Heart right ventricle (tissue), 16 donors: ENCODE data around the gene FBLN2. TPM values are rescaled to one million over a fixed set of nuclear protein-coding genes. Genes with fewer than 3 reads are reported as not detected.

Source experiments
- ATAC-seq, 8 donors: fragments of 200-7000 bp; cut with Tn5 transposase; one replicate each; pipeline ENCODE4 v1.9.1; 2020; ENCODE audit warnings: mild to moderate bottlenecking in 8 of 8, moderate library complexity in 8 of 8, moderate number of reproducible peaks in 1 of 8
- DNase-seq, 2 donors: peaks; one replicate each; pipeline ENCODE4 v3.0.0-alpha.2; 2020
- H3K27ac ChIP-seq, 10 donors: fragments of 200-600 bp; sonication (generic) in 2 of 10; one replicate each; pipeline versions ENCODE4 v1.5.0 to v1.8.0; 2020 to 2022; ENCODE audit warnings: mild to moderate bottlenecking in 3 of 10
- H3K27me3 ChIP-seq, 7 donors: fragments of 200-600 bp; one replicate each; pipeline ENCODE4 v1.8.0; 2021 to 2022; ENCODE audit warnings: mild to moderate bottlenecking in 2 of 7
- H3K36me3 ChIP-seq, 9 donors: fragments of 200-600 bp; sonication (generic) in 1 of 9; one replicate each; pipeline versions ENCODE4 v1.5.0 to v1.8.0; 2020 to 2022; ENCODE audit warnings: mild to moderate bottlenecking in 2 of 9
- H3K4me1 ChIP-seq, 9 donors: fragments of 200-600 bp; sonication (generic) in 1 of 9; one replicate each; pipeline versions ENCODE4 v1.5.0 to v1.8.0; 2020 to 2022; ENCODE audit warnings: mild to moderate bottlenecking in 4 of 9
- H3K4me3 ChIP-seq, 10 donors: fragments of 200-600 bp; sonication (generic) in 2 of 10; one replicate each; pipeline versions ENCODE4 v1.5.0 to v1.8.0; 2020 to 2022; ENCODE audit warnings: mild to moderate bottlenecking in 7 of 10, moderate library complexity in 2 of 10
- H3K9me3 ChIP-seq, 11 donors: fragments of 200-600 bp in 10 of 11; sonication (generic) in 2 of 11; one replicate each; pipeline versions ENCODE4 v1.5.0 to v1.8.0; 2013 to 2022; ENCODE audit warnings: mild to moderate bottlenecking in 2 of 11, control low read depth in 1 of 11, moderate library complexity in 1 of 11
- WGBS, 2 donors: extraction: QIAGEN DNeasy Blood & Tissue Kit; methylation state at CpG; one replicate each; pipeline ENCODE4 v1.1.7; 2013; ENCODE audit warnings: inconsistent platforms in 1 of 2; 5-methylcytosine and 5-hydroxymethylcytosine counted together
- intact Hi-C, 10 donors: fragments of 100-400 bp; cut with DNase I; formaldehyde crosslinking; loops; one replicate each; pipeline versions ENCODE4 v1.11.1 to v1.14.2; 2022
- polyA plus RNA-seq, 2 donors: library from polyadenylated mRNA; stranded (reverse); fragments of 200-250 nt; gene quantifications; one replicate each; pipeline ENCODE4 v1.2.3, GENCODE V29; 2013
- total RNA-seq, 10 donors: library from RNA; stranded (reverse); fragmentation: NEBNext Ultra II Directional in 3 of 10; extraction: Animal tissue kit (Norgen Biotek cat#: 25700) in 3 of 10; gene quantifications; one replicate each; pipeline versions ENCODE4 v1.2.1 to v1.2.4, GENCODE V29; 2021 to 2023
- TF ChIP-seq, protein P1 (sequence below), 9 donors: fragments of 200-600 bp; sonication (generic) in 2 of 9; IDR thresholded peaks; one replicate each; pipeline versions ENCODE4 v1.5.0 to v1.8.0; 2021 to 2022; ENCODE audit warnings: antibody characterized with exemption in 9 of 9, mild to moderate bottlenecking in 5 of 9, moderate library complexity in 1 of 9
- donor health status: Arrhythmogenic right ventricular cardiomyopathy.
- donor health status: ischemic (EF 13 %, LVEDD 7.1; RV severe dilation, severe dysfunction).
- donor health status: healthy with polysubstance abuse.
- donor health status: DM: no; HTN: yes; CAD: no.
- donor health status: DM: no; HTN: no; CAD: no.
- donor health status: ischemic (EF 25% LVEDD 6.9; RV normal size, moderate dysfunction).
- donor health status: ischemic (EF 25% LVEDD 5.7; RV mildly dilated, moderate dysfunction).
- donor health status: healthy.
- donor health status: DM: yes; HTN: yes; CAD: no.
- donor health status: Ischemic cardiomyopathy.
- donor health status: ischemic (EF 35%, LVEDD 5.7; RV mildly dilated, moderate dysfunction).
- donor health status: nonischemic (EF 11% LVEDD 7.7; RV severe dilation, severe dysfunction).
- donor health status: DM: yes; HTN: yes; CAD: no.
- donor health status: PGD.
- donor health status: ischemic (EF 29% LVEDD 5.4; RV normal size, mild dysfunction).
- donor health status: nonischemic (EF 23%, LVEDD 6.1; RV moderate dilation, normal function).

Gene FBLN2
- total and polyA plus RNA-seq, 12 donors = 20.7 to 78.9 (median 47.0) TPM

DNA sequence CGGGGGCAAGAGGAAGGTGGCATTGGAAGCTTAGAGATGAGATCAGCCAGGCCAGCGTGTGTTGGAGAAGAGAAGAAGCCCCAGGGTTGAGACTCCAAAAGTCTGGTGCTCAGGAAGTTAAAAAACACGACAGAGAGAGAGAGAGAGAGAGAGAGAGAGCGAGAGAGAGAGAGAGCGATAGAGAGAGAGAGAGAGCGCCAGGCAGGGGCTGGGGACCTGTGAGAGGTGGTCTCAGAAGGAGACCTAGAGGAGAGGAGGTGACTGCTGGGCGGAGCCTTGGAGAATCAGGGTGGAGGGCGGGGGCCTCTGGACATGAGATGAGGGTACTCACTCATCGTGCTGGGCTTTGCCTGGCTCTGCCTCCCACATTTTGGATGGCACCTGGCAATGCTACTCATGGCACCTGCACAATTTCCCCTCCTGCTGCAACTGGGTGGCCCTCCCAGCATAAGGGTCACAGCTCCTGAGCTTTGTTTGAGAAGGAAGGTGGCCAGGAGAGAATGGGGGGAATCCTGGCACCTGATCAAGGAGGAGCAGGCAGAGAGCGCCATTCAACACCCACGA lies 51.0 kb downstream of the FBLN2 start:
- Histone ChIP-seq H3K27ac (no peak overlapping the region), H3K9me3 (peaks cover 0 to 7% (median 0%) of the 10 kb centered on the region in 11 donors), H3K36me3 (no peaks in the 10 kb centered on the region), H3K4me3 (no peak overlapping the region), H3K4me1 (peaks cover 0 to 38% (median 3%) of the 10 kb centered on the region in 9 donors), H3K27me3 (peaks cover 0 to 24% (median 0%) of the 10 kb centered on the region in 7 donors)
- TF ChIP-seq, protein P1, sequence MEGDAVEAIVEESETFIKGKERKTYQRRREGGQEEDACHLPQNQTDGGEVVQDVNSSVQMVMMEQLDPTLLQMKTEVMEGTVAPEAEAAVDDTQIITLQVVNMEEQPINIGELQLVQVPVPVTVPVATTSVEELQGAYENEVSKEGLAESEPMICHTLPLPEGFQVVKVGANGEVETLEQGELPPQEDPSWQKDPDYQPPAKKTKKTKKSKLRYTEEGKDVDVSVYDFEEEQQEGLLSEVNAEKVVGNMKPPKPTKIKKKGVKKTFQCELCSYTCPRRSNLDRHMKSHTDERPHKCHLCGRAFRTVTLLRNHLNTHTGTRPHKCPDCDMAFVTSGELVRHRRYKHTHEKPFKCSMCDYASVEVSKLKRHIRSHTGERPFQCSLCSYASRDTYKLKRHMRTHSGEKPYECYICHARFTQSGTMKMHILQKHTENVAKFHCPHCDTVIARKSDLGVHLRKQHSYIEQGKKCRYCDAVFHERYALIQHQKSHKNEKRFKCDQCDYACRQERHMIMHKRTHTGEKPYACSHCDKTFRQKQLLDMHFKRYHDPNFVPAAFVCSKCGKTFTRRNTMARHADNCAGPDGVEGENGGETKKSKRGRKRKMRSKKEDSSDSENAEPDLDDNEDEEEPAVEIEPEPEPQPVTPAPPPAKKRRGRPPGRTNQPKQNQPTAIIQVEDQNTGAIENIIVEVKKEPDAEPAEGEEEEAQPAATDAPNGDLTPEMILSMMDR (IDR thresholded peaks at IDR 0.05) = no peak
- ATAC-seq = peak in 1 of 8 donors; percentile 14
- DNase-seq = no peak
- 79 to 80% methylated on average over 11 of the region's 11 CpGs for WGBS, 2 donors
- intact Hi-C loops = loop anchor here in 1 of 10 donors (5.0 kb wide), 1 partner anchor 38 kb away; no protein-coding TSS in a partner anchor

DNA sequence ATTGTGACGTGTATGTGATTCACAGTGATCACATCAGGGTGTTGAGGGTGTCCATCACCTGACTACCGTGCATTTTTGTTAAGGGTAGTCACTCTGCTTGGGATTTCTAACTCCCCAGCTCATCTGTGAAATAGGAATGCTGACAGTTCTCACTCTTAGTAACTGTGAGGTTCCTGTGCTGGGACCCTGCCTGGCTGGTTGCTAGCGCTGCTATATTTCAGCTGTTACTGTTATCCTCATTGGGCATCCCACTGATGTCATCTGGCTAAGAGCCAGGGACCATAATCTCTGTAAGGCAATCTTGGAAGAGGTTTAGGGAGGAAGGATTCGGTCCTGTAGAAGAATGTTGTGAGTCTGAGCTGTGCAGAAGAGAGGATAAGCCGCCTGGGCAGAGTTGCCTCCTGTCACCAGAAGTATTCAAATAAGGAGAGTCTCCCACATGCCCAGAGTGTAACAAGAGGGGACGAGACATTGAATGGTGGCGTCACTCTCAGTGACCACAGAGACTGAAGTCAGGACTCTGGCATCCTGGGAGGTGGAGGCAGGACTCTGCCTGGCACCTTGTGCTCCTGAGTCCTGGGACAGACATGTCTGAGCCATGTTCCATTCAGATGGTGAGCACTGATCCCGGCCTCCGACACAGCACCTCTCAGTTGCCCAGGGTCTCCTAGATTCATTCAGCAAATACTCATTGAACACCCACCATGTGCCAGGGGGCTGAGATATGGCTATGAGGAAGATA lies 52.2 kb downstream of the FBLN2 start:
- Histone ChIP-seq H3K9me3 (peaks cover 0 to 7% (median 0%) of the 10 kb centered on the region in 11 donors), H3K36me3 (no peaks in the 10 kb centered on the region), H3K27ac (no peak overlapping the region), H3K27me3 (peaks cover 0 to 13% (median 0%) of the 10 kb centered on the region in 7 donors), H3K4me3 (no peak overlapping the region), H3K4me1 (peaks cover 0 to 27% (median 3%) of the 10 kb centered on the region in 9 donors)
- intact Hi-C loops = no loop called here
- ATAC-seq (peak in 4 of 8 donors; percentile 18 to 37 (median 31)), DNase-seq (no peak)
- WGBS, 2 donors = 45 to 52% methylated on average over 9 of the region's 9 CpGs
- TF ChIP-seq, protein P1 (IDR thresholded peaks at IDR 0.05) = no peak

GRCh38 chr3:13601692-13602080 lies 52.8 kb downstream of the FBLN2 start:
- Histone ChIP-seq H3K27ac (no peak overlapping the region), H3K4me3 (no peak overlapping the region), H3K4me1 (peaks cover 0 to 27% (median 3%) of the 10 kb centered on the region in 9 donors), H3K27me3 (peaks cover 0 to 9% (median 0%) of the 10 kb centered on the region in 7 donors), H3K36me3 (no peaks in the 10 kb centered on the region), H3K9me3 (peaks cover 0 to 7% (median 0%) of the 10 kb centered on the region in 11 donors)
- intact Hi-C loops = no loop called here
- DNase-seq = no peak
- TF ChIP-seq, protein P1 (IDR thresholded peaks at IDR 0.05) = no peak
- no peak for ATAC-seq

- ATAC-seq (no peak), DNase-seq (no peak)
- intact Hi-C loops = no loop called here
- 84 to 87% methylated on average over 6 of the region's 6 CpGs for WGBS, 2 donors
- Histone ChIP-seq H3K4me3 (no peak overlapping the region), H3K27me3 (peaks cover 0 to 6% (median 0%) of the 10 kb centered on the region in 7 donors), H3K4me1 (peaks cover 0 to 5% (median 0%) of the 10 kb centered on the region in 9 donors), H3K27ac (no peak overlapping the region), H3K9me3 (peaks cover 0 to 7% (median 0%) of the 10 kb centered on the region in 11 donors), H3K36me3 (peaks cover 0 to 24% (median 0%) of the 10 kb centered on the region in 9 donors)
- TF ChIP-seq, protein P1 (IDR thresholded peaks at IDR 0.05) = no peak
Measured at GRCh38 chr3:13605555-13605954, 56.6 kb downstream of the FBLN2 start.
